Right ventricle myocardium superior (tissue), 1 donor: Measurements from ENCODE around the gene RTCA. TPM values are rescaled to one million over a fixed set of nuclear protein-coding genes. Genes with fewer than 3 reads are reported as not detected.
"Not testable (repeated sequence)": the region's sequence is repeated elsewhere in the genome, so short reads cannot be mapped to it uniquely, and the experiment has no call there.

Experiments
- ATAC-seq: fragments of 200-7000 bp; cut with Tn5 transposase; one replicate; pipeline ENCODE4 v1.9.1; 2020; ENCODE audit warnings: mild to moderate bottlenecking; ENCODE audit not compliant: poor library complexity
- DNase-seq: peaks from one replicate; pipeline ENCODE4 v3.0.0-alpha.2; 2020
- intact Hi-C: fragments of 100-400 bp; cut with DNase I; formaldehyde crosslinking; loops from one replicate; pipeline ENCODE4 v1.11.2; 2022
- long read RNA-seq: library from polyadenylated mRNA; unstranded; transcript quantifications from one replicate; pipeline ENCODE4 v2.0.0, GENCODE V29; 2021
- total RNA-seq: library from RNA; stranded (reverse); fragmentation: NEBNext Ultra II Directional; extraction: Animal tissue kit (Norgen Biotek cat#: 25700); gene quantifications from one replicate; pipeline ENCODE4 v1.2.1, GENCODE V29; 2021
- donor health status: DM: no; HTN: yes; CAD: no; lungs with severe emphysema.

Gene RTCA
- 41.5 TPM for total RNA-seq
- long read RNA-seq, transcript RTCA-201 (12 exons, 1,534 nt), result minor isoform, 5 of 115 reads
- long read RNA-seq, transcript RTCA-203 (11 exons, 2,535 nt), result major isoform, 103 of 115 reads
- long read RNA-seq, partial matches to known transcripts, result 2 of 115 reads
- long read RNA-seq, other reads (novel, unspliced or antisense), result 5 of 115 reads

GRCh38 chr1:100265931-100266740 lies at the start of gene RTCA:
RTCA (plus strand) TSS chr1:100266216; CDS start chr1:100266376, 160 bp downstream.
- intact Hi-C loops, result no loop called here
- DNase-seq, result peak; percentile 99
- ATAC-seq, result peak; percentile 100

GRCh38 chr1:100217834-100218233 lies 48.2 kb upstream of the RTCA start:
- peak; percentile 95 for ATAC-seq
- intact Hi-C loops, result no loop called here

GRCh38 chr1:100219457-100219856 lies 46.6 kb upstream of the RTCA start:
- intact Hi-C loops, result no loop called here
- no peak for ATAC-seq
- no peak for DNase-seq

More at GRCh38 chr1:100217834-100218233, 48.2 kb upstream of the RTCA start:
- peak; percentile 52 for DNase-seq

- ATAC-seq (no peak), DNase-seq (no peak)
- intact Hi-C loops, result no loop called here
Observed at GRCh38 chr1:100219883-100220282, 46.1 kb upstream of the RTCA start.

GRCh38 chr1:100222428-100222827 lies 43.6 kb upstream of the RTCA start:
- DNase-seq (no peak), ATAC-seq (no peak)
- intact Hi-C loops, result no loop called here

GRCh38 chr1:100229681-100230443 lies 36.2 kb upstream of the RTCA start:
- intact Hi-C loops, result no loop called here
- DNase-seq, result no peak
- peak; percentile 34 for ATAC-seq

GRCh38 chr1:100230765-100231164 lies 35.3 kb upstream of the RTCA start:
- ATAC-seq (no peak), DNase-seq (no peak)
- intact Hi-C loops, result no loop called here

GRCh38 chr1:100231721-100232120 lies 34.3 kb upstream of the RTCA start:
- ATAC-seq, result no peak
- intact Hi-C loops, result no loop called here
- DNase-seq, result no peak

GRCh38 chr1:100232156-100232555 lies 33.9 kb upstream of the RTCA start:
- ATAC-seq (no peak), DNase-seq (no peak)
- intact Hi-C loops, result no loop called here

GRCh38 chr1:100233566-100233965 lies 32.5 kb upstream of the RTCA start:
- DNase-seq, ATAC-seq, intact Hi-C loops: not testable (repeated sequence)

GRCh38 chr1:100234432-100234831 lies 31.6 kb upstream of the RTCA start:
- DNase-seq, result no peak
- ATAC-seq, result no peak
- intact Hi-C loops, result no loop called here

- no peak for DNase-seq
- ATAC-seq, result no peak
- intact Hi-C loops, result no loop called here
Observed at GRCh38 chr1:100237091-100237490, 28.9 kb upstream of the RTCA start.

- ATAC-seq (no peak), DNase-seq (no peak)
- intact Hi-C loops, result no loop called here
Observed at GRCh38 chr1:100239961-100240360, 26.1 kb upstream of the RTCA start.

GRCh38 chr1:100240631-100241030 lies 25.4 kb upstream of the RTCA start:
- ATAC-seq, result no peak
- intact Hi-C loops, result no loop called here
- no peak for DNase-seq

GRCh38 chr1:100246738-100247137 lies 19.3 kb upstream of the RTCA start:
- ATAC-seq, result no peak
- intact Hi-C loops, result no loop called here

GRCh38 chr1:100249155-100249536 lies 16.9 kb upstream of the RTCA start:
- ATAC-seq (no peak), DNase-seq (no peak)
- intact Hi-C loops, result no loop called here

More at GRCh38 chr1:100246738-100247137, 19.3 kb upstream of the RTCA start:
- DNase-seq, result no peak

- ATAC-seq (peak; percentile 100), DNase-seq (peak; percentile 95)
- intact Hi-C loops, result no loop called here
Observed at GRCh38 chr1:100249537-100250257, 16.3 kb upstream of the RTCA start, which contains the start of gene DBT. DBT (minus strand) TSS chr1:100249834; CDS start chr1:100249820, 14 bp downstream.

GRCh38 chr1:100250264-100250663 lies 15.8 kb upstream of the RTCA start:
- intact Hi-C loops, result no loop called here
- no peak for DNase-seq
- ATAC-seq, result no peak

GRCh38 chr1:100250807-100251206 lies 15.2 kb upstream of the RTCA start:
- intact Hi-C loops, result no loop called here
- ATAC-seq, result no peak

More at GRCh38 chr1:100250807-100251206, 15.2 kb upstream of the RTCA start:
- no peak for DNase-seq
